ENCODE measurements around the gene FBF1. TPM values are rescaled to one million over a fixed set of nuclear protein-coding genes. Genes with fewer than 3 reads are reported as not detected.
A peak's percentile ranks its signal among the peaks of the same experiment; 100 is the strongest.

Gene FBF1
- total RNA-seq, 1 donor from 2014 or later, result 2.8 TPM

DNA sequence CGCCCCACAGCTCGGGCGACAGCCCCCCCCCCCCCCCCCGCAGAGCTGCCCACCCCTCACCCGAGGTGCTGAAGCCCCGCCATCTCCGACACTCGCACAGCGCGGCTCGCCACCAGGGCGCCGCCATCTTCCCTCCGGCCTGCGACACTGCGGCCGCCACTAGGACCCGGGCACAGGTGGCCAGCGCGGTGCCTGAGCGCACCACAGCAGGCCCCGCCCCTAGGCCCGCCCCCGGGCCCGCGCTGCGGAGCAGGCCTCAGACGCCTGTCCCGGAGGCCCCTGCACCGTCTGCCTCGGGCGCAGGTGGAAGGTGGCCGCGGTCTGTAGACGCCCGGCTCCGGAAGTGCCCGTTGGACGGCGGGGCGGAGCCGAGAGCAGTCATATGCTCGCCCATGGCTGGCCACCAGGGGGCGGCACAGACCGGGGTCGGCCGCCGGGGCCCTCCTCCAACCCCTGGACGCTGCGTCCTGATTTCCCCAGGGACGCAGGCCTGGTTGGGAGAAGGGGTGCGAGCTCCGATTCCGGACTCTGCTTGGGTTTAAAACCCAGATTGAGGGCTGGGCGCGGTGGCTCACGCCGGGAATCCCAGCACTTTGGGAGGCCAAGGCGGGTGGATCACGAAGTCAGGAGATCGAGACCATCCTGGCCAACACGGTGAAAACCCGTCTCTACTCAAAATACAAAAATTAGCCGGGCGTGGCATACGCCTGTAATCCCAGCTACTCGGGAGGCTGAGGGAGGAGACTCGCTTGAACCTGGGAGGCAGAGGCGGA, 35.9 kb downstream of the FBF1 start, which contains the start of gene MRPL38:
Gene MRPL38, minus strand, starts transcription at position 136 of the 773 bp plus-strand sequence. Its CDS starts 9 bp downstream, at position 127.
- intact Hi-C loops (cut with micrococcal nuclease), result loop anchor here (5.0 kb wide), 1 partner anchor 102 kb away; no protein-coding TSS in a partner anchor
- Histone ChIP-seq H3K27ac (replicated peaks) (peak within 1 kb of the TSS; percentile 96), H3K9me3 (replicated peaks) (no peaks in the 10 kb centered on the region), H3K36me3 (peaks cover 33% of the 10 kb centered on the region), H3K4me1 (peaks cover 37% of the 10 kb centered on the region), H3K27me3 (ENCODE audit: low read depth) (no peaks in the 10 kb centered on the region), H3K4me3 (peak within 1 kb of the TSS; percentile 97)
- peak; percentile 91 for DNase-seq
- TF ChIP-seq CTCF (IDR thresholded peaks at IDR 0.05; ENCODE audit: borderline replicate concordance), result peak; percentile 100

DNA sequence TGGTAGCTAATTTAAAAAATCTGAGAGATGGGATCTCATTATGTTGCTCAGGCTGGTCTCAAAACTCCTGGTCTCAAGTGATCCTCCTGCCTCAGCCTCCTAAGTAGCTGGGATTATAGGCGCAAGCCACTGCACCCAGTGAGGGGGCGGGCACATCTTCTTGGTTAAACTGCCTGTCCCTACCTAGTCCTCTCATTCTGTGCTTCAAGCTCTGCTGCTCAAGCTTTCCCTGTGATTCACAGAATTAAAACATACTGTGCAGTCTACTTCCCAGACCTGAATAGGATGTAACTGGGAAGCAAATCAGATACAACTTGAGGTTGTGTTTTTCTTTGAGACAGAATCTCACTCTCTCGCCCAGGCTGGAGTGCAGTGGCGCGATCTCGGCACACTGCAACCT, 38.4 kb downstream of the FBF1 start:
- Histone ChIP-seq H3K9me3 (replicated peaks) (no peaks in the 10 kb centered on the region), H3K27ac (replicated peaks) (no peak overlapping the region), H3K4me1 (peaks cover 33% of the 10 kb centered on the region), H3K27me3 (ENCODE audit: low read depth) (no peaks in the 10 kb centered on the region), H3K4me3 (no peak overlapping the region), H3K36me3 (peaks cover 50% of the 10 kb centered on the region)
- no peak for DNase-seq
- TF ChIP-seq CTCF (IDR thresholded peaks at IDR 0.05; ENCODE audit: borderline replicate concordance), result no peak
- intact Hi-C loops (cut with micrococcal nuclease), result no loop called here

- Histone ChIP-seq H3K4me3 (no peak overlapping the region), H3K9me3 (replicated peaks) (no peaks in the 10 kb centered on the region), H3K4me1 (peaks cover 40% of the 10 kb centered on the region), H3K36me3 (peaks cover 50% of the 10 kb centered on the region), H3K27ac (replicated peaks) (no peak overlapping the region), H3K27me3 (ENCODE audit: low read depth) (no peaks in the 10 kb centered on the region)
- DNase-seq, result no peak
- no peak for TF ChIP-seq CTCF (IDR thresholded peaks at IDR 0.05; ENCODE audit: borderline replicate concordance)
- intact Hi-C loops (cut with micrococcal nuclease), result no loop called here
Observed at GRCh38 chr17:75901727-75902126, 39.1 kb downstream of the FBF1 start.

GRCh38 chr17:75900691-75901533, 39.9 kb downstream of the FBF1 start:
- peaks cover 50% of the 10 kb centered on the region for H3K36me3 ChIP-seq
- H3K27me3 ChIP-seq (ENCODE audit: low read depth), result no peaks in the 10 kb centered on the region
- no peak for TF ChIP-seq CTCF (IDR thresholded peaks at IDR 0.05; ENCODE audit: borderline replicate concordance)
- H3K27ac ChIP-seq (replicated peaks), result no peak overlapping the region
- H3K4me3 ChIP-seq, result no peak overlapping the region
- H3K9me3 ChIP-seq (replicated peaks), result no peaks in the 10 kb centered on the region
- peaks cover 44% of the 10 kb centered on the region for H3K4me1 ChIP-seq
- intact Hi-C loops (cut with micrococcal nuclease), result no loop called here
- no peak for DNase-seq

DNA sequence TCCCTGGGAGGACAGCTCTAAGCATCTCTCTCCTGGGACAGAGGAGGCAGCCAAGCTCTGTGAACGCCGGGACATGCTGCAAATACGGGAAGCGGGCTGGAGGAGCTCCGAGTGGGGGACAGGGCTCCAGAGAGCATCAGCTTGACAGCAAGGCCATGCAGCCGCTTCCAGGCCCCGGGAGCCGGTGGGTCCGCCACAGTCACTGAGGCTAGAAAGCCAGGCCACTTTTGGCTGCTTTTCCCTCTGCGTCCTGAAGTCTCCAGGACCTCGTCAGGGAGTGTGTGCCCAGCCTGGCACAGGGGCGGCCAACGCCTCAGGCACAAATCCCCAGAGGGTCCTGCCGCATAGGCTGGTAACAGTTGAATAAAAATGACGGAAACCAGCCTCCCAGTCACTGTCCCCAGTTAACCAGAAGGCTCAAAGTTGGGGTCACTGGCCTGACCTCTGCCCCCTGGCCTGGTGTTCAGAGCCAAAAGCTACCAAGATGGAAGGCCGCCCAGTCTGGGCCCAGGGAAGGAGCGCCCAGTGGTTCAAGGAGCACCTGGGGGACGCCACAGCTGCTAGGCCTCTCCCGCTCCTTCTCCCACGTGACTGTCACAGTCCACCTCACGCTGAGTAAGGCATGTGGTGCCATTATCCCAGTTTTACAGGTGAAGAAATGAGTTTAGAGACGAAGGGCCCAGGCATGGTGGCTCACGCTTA, 40.9 kb downstream of the FBF1 start:
- Histone ChIP-seq H3K4me3 (no peak overlapping the region), H3K4me1 (peaks cover 45% of the 10 kb centered on the region), H3K27ac (replicated peaks) (no peak overlapping the region), H3K9me3 (replicated peaks) (no peaks in the 10 kb centered on the region), H3K36me3 (peaks cover 50% of the 10 kb centered on the region), H3K27me3 (ENCODE audit: low read depth) (no peaks in the 10 kb centered on the region)
- DNase-seq, result no peak
- intact Hi-C loops (cut with micrococcal nuclease), result no loop called here
- no peak for TF ChIP-seq CTCF (IDR thresholded peaks at IDR 0.05; ENCODE audit: borderline replicate concordance)
